B cell (primary cell): ENCODE results near the gene CDKL4. TPM values are rescaled to one million over a fixed set of nuclear protein-coding genes. Genes with fewer than 3 reads are reported as not detected.

Source experiments
- ATAC-seq: fragments of 200-7000 bp; cut with Tn5 transposase; one replicate; pipeline ENCODE4 v1.10.0; 2021; ENCODE audit warnings: low read depth, mild to moderate bottlenecking, moderate number of reproducible peaks, moderate library complexity
- CTCF ChIA-PET: fragments of 350-600 bp; sonication (Branson Sonifier 250); formaldehyde crosslinking; loops from one replicate; lab custom pipeline; 2021; ENCODE audit warnings: antibody characterized with exemption, inconsistent platforms; lab: Charles Lee
- POLR2A ChIA-PET: fragments of 350-600 bp; sonication (Branson Sonifier 250); formaldehyde crosslinking; loops from one replicate; lab custom pipeline; 2021; ENCODE audit warnings: antibody characterized with exemption; lab: Charles Lee
- DNase-seq: peaks from one replicate; pipeline ENCODE4 v3.0.0; 2013
- H2AFZ ChIP-seq: 2 replicates; pipeline ENCODE4 v1.6.1; 2012; ENCODE audit warnings: mild to moderate bottlenecking, low read depth, low read length; ENCODE audit not compliant: insufficient read depth, poor library complexity, severe bottlenecking
- H3K27ac ChIP-seq, 2 donors: 1 replicate in 1 of 2; 2 replicates in 1 of 2; pipeline ENCODE4 v1.5.1; 2012 to 2013; ENCODE audit warnings: low read length in 2 of 2, mild to moderate bottlenecking in 2 of 2, moderate library complexity in 1 of 2
- H3K27me3 ChIP-seq, 4 experiments: fragments of 200-600 bp in 1 of 4; sonication (generic) in 1 of 4; replicated peaks in 1 of 4; 1 replicate in 2 of 4; 2 replicates in 2 of 4; pipeline versions ENCODE4 v1.6.1 to v1.7.0; 2013 to 2016; ENCODE audit warnings: low read length in 3 of 4, mild to moderate bottlenecking in 2 of 4, mixed read lengths in 1 of 4, moderate library complexity in 1 of 4; ENCODE audit not compliant: insufficient read depth in 4 of 4, control insufficient read depth in 3 of 4; ENCODE audit errors: control extremely low read depth in 1 of 4
- H3K36me3 ChIP-seq, 2 experiments: replicated peaks in 1 of 2; 1 replicate in 1 of 2; 2 replicates in 1 of 2; pipeline versions ENCODE4 v1.6.1 to v1.7.1; 2013; ENCODE audit warnings: low read length in 1 of 2; ENCODE audit not compliant: insufficient read depth in 2 of 2, control insufficient read depth in 1 of 2; ENCODE audit errors: control extremely low read depth in 1 of 2, extremely low read depth in 1 of 2
- H3K4me1 ChIP-seq, 2 donors: fragments of 200-600 bp in 1 of 2; sonication (generic) in 1 of 2; 1 replicate in 1 of 2; 2 replicates in 1 of 2; pipeline versions ENCODE4 v1.5.1 to v1.6.1; 2013 to 2017; ENCODE audit warnings: low read length in 2 of 2; ENCODE audit not compliant: control insufficient read depth in 2 of 2, insufficient read depth in 2 of 2
- H3K4me2 ChIP-seq: replicated peaks from 2 replicates; pipeline ENCODE3; 2012; ENCODE audit warnings: mild to moderate bottlenecking, low read depth, low read length; ENCODE audit not compliant: poor library complexity, severe bottlenecking
- H3K4me3 ChIP-seq, 5 experiments: fragments of 200-600 bp in 1 of 5; sonication (generic) in 1 of 5; 1 replicate in 3 of 5; 2 replicates in 2 of 5; pipeline versions ENCODE4 v1.5.1 to v1.7.0; 2011 to 2016; ENCODE audit warnings: low read length in 4 of 5, mild to moderate bottlenecking in 4 of 5, low read depth in 2 of 5, control low read depth in 1 of 5, moderate library complexity in 1 of 5; ENCODE audit not compliant: insufficient read depth in 1 of 5; ENCODE audit errors: control extremely low read depth in 1 of 5, extremely low read depth in 1 of 5
- H3K79me2 ChIP-seq: fragments of 200-600 bp; sonication (generic); one replicate; pipeline ENCODE4 v1.6.0; 2016; ENCODE audit warnings: low read length; ENCODE audit not compliant: control insufficient read depth, insufficient read depth
- H3K9ac ChIP-seq: fragments of 200-600 bp; sonication (generic); 2 replicates; pipeline ENCODE4 v1.6.1; 2017; ENCODE audit warnings: mild to moderate bottlenecking, low read length, moderate library complexity
- H3K9me3 ChIP-seq, 3 donors: one replicate each; pipeline versions ENCODE4 v1.6.1 to v1.7.1; 2013; ENCODE audit warnings: low read length in 2 of 3; ENCODE audit not compliant: control insufficient read depth in 2 of 3, insufficient read depth in 1 of 3; ENCODE audit errors: control extremely low read depth in 1 of 3
- H4K20me1 ChIP-seq: 2 replicates; pipeline ENCODE4 v1.6.0; 2012; ENCODE audit warnings: mild to moderate bottlenecking, low read length; ENCODE audit not compliant: insufficient read depth, control insufficient read depth, poor library complexity, severe bottlenecking
- H3K27ac Mint-ChIP-seq: one replicate; pipeline ENCODE4 v1.8.0; 2021; ENCODE audit warnings: mixed read lengths
- H3K27me3 Mint-ChIP-seq: one replicate; pipeline ENCODE4 v1.8.0; 2021; ENCODE audit warnings: mixed read lengths
- H3K4me1 Mint-ChIP-seq: one replicate; pipeline ENCODE4 v1.8.0; 2021; ENCODE audit warnings: mixed read lengths
- H3K4me3 Mint-ChIP-seq: one replicate; pipeline ENCODE4 v1.8.0; 2021; ENCODE audit warnings: mixed read lengths
- H3K9me3 Mint-ChIP-seq: one replicate; pipeline ENCODE4 v1.8.0; 2022; ENCODE audit warnings: mixed read lengths; ENCODE audit not compliant: insufficient read depth
- EZH2 ChIP-seq: IDR thresholded peaks from 2 replicates; pipeline ENCODE4 v1.6.1; 2012; ENCODE audit warnings: borderline replicate concordance, low read depth, mild to moderate bottlenecking, moderate library complexity, low read length; ENCODE audit not compliant: insufficient read depth, poor library complexity, severe bottlenecking
- WGBS: methylation state at CpG from one replicate; pipeline ENCODE4 v1.1.5; 2013; ENCODE audit warnings: missing lambda C conversion rate; ENCODE audit not compliant: insufficient coverage; 5-methylcytosine and 5-hydroxymethylcytosine counted together
- intact Hi-C: fragments of 100-400 bp; cut with micrococcal nuclease; formaldehyde crosslinking; loops from one replicate; pipeline ENCODE4 v1.10.0; 2022
- polyA plus RNA-seq: library from polyadenylated mRNA; depleted of rRNA; stranded (reverse); fragments of >200 nt; gene quantifications from 2 replicates; pipeline ENCODE4 v1.2.3, GENCODE V29; 2012
- total RNA-seq, 2 donors: library from RNA; stranded (reverse); fragments of 120-200 nt in 1 of 2; gene quantifications; 1 replicate in 1 of 2; 2 replicates in 1 of 2; pipeline versions ENCODE4 v1.2.3 to v1.2.4, GENCODE V29; 2013 to 2022
- TF ChIP-seq, protein P1 (sequence below): fragments of 200-600 bp; IDR thresholded peaks from one replicate; pipeline ENCODE4 v1.8.0; 2022; ENCODE audit warnings: antibody characterized with exemption, mild to moderate bottlenecking

The CDKL4 gene
- total and polyA plus RNA-seq, 2 donors (not counting 1 experiment from before 2014, with no cell fraction given), result not detected

DNA sequence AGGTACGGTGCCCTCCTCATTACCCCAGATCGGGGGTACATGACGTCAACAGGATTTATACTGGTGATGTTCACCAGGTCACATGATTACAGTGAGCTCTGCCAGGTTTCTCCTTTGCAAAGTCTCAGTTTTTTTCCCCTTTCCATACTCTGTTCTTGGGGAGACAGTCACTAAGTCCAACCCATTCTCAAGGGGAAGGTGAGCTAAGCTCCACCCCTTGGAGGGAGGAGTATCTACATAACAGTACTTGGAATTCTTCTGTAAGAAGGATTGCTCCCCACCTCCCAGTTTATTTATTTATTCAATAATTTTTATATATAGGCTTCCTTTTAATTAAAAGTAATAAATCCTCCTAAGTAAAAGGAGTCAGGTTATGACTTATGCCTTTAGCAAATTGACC, 88.8 kb downstream of the CDKL4 start:
- H3K4me1 Mint-ChIP-seq, result no peaks in the 10 kb centered on the region
- no peak overlapping the region for H3K27ac Mint-ChIP-seq
- no peaks in the 10 kb centered on the region for H3K36me3 ChIP-seq
- no peak for DNase-seq
- intact Hi-C loops, result no loop called here
- WGBS, result 100% methylated on average over 1 of the region's 3 CpGs
- H3K9me3 Mint-ChIP-seq, result no peaks in the 10 kb centered on the region
- no peaks in the 10 kb centered on the region for H3K79me2 ChIP-seq
- no peak for TF ChIP-seq EZH2
- TF ChIP-seq, protein P1, sequence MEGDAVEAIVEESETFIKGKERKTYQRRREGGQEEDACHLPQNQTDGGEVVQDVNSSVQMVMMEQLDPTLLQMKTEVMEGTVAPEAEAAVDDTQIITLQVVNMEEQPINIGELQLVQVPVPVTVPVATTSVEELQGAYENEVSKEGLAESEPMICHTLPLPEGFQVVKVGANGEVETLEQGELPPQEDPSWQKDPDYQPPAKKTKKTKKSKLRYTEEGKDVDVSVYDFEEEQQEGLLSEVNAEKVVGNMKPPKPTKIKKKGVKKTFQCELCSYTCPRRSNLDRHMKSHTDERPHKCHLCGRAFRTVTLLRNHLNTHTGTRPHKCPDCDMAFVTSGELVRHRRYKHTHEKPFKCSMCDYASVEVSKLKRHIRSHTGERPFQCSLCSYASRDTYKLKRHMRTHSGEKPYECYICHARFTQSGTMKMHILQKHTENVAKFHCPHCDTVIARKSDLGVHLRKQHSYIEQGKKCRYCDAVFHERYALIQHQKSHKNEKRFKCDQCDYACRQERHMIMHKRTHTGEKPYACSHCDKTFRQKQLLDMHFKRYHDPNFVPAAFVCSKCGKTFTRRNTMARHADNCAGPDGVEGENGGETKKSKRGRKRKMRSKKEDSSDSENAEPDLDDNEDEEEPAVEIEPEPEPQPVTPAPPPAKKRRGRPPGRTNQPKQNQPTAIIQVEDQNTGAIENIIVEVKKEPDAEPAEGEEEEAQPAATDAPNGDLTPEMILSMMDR, result no peak
- H2AFZ ChIP-seq, result no peak overlapping the region
- no peak overlapping the region for H3K4me2 ChIP-seq
- CTCF ChIA-PET, result no interaction called here
- no peaks in the 10 kb centered on the region for H3K9me3 ChIP-seq
- POLR2A ChIA-PET, result no interaction called here
- H3K4me3 ChIP-seq, result no peak overlapping the region
- no peaks in the 10 kb centered on the region for H3K4me1 ChIP-seq
- no peak for ATAC-seq
- no peaks in the 10 kb centered on the region for H3K27me3 ChIP-seq
- no peaks in the 10 kb centered on the region for H3K27me3 Mint-ChIP-seq
- H3K9ac ChIP-seq, result no peak overlapping the region
- H3K4me3 Mint-ChIP-seq, result no peak overlapping the region
- H3K27ac ChIP-seq, result no peak overlapping the region
- H4K20me1 ChIP-seq, result no peaks in the 10 kb centered on the region

DNA sequence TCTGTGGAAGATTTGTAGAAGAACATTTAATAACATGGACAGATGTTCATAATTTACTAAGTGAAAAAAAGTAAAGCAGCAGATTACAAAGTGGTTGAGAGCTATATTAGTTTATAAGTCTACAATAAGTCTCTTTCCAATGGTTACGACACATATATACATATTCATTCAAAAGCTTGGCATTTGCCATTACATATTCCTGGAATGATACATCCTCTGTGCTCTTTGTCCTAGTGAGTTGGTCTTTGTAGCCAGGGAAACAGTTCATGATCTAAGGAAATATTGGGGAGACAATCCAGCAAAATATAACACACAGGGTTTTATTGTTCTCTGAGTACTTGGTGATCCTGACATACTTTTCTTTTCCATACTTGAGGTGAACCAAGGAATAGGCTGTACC, 90.5 kb downstream of the CDKL4 start:
- Mint-ChIP-seq H3K27me3 (no peaks in the 10 kb centered on the region), H3K9me3 (no peaks in the 10 kb centered on the region), H3K27ac (no peak overlapping the region), H3K4me1 (no peaks in the 10 kb centered on the region), H3K4me3 (no peak overlapping the region)
- ATAC-seq (no peak), DNase-seq (no peak)
- intact Hi-C loops, result no loop called here
- POLR2A ChIA-PET, result interaction anchor here (0.7 kb wide), 1 partner anchor 323 kb away, joined by 4 read pairs; no protein-coding TSS in a partner anchor
- no peak for TF ChIP-seq EZH2
- TF ChIP-seq, protein P1, result no peak
- Histone ChIP-seq H3K4me2 (no peak overlapping the region), H3K9me3 (no peaks in the 10 kb centered on the region), H3K9ac (no peak overlapping the region), H3K79me2 (no peaks in the 10 kb centered on the region), H3K36me3 (no peaks in the 10 kb centered on the region), H3K27me3 (no peaks in the 10 kb centered on the region), H4K20me1 (no peaks in the 10 kb centered on the region), H3K4me3 (no peak overlapping the region), H2AFZ (no peak overlapping the region), H3K27ac (no peak overlapping the region), H3K4me1 (no peaks in the 10 kb centered on the region)
- no CpG with 5 or more reads among the region's 1 CpG for WGBS
- CTCF ChIA-PET, result interaction anchor here (0.6 kb wide), 1 partner anchor 64 kb away, joined by 3 read pairs; no protein-coding TSS in a partner anchor
